Epithelial cell of proximal tubule (primary cell): ENCODE measurements around the gene SRMS. TPM values are rescaled to one million over a fixed set of nuclear protein-coding genes. Genes with fewer than 3 reads are reported as not detected.

Source experiments
- DNase-seq: peaks from one replicate; pipeline ENCODE4 v3.0.0-alpha.2; 2011; ENCODE audit warnings: low read depth
- H3K4me3 ChIP-seq: 2 replicates; pipeline ENCODE4 v1.5.1; 2011; ENCODE audit warnings: low read depth, mild to moderate bottlenecking, low read length
- total RNA-seq: library from RNA; depleted of rRNA; stranded (reverse); fragments of >200 nt; gene quantifications from 2 replicates; pipeline ENCODE4 v1.2.3, GENCODE V29; 2015
- TF ChIP-seq, protein P1 (sequence below): conservative IDR thresholded peaks from 2 replicates; pipeline ENCODE4 v1.5.1; 2012; ENCODE audit warnings: low read depth, mild to moderate bottlenecking, low read length

Gene SRMS
- total RNA-seq, 1 donor from 2014 or later, result not detected

- no peak for DNase-seq
- no peak overlapping the region for H3K4me3 ChIP-seq
- TF ChIP-seq, protein P1, sequence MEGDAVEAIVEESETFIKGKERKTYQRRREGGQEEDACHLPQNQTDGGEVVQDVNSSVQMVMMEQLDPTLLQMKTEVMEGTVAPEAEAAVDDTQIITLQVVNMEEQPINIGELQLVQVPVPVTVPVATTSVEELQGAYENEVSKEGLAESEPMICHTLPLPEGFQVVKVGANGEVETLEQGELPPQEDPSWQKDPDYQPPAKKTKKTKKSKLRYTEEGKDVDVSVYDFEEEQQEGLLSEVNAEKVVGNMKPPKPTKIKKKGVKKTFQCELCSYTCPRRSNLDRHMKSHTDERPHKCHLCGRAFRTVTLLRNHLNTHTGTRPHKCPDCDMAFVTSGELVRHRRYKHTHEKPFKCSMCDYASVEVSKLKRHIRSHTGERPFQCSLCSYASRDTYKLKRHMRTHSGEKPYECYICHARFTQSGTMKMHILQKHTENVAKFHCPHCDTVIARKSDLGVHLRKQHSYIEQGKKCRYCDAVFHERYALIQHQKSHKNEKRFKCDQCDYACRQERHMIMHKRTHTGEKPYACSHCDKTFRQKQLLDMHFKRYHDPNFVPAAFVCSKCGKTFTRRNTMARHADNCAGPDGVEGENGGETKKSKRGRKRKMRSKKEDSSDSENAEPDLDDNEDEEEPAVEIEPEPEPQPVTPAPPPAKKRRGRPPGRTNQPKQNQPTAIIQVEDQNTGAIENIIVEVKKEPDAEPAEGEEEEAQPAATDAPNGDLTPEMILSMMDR, result no peak
These were observed 9.9 kb upstream of the SRMS start for GRCh38 chr20:63557481-63557891.

GRCh38 chr20:63556873-63557478 lies 9.4 kb upstream of the SRMS start:
- TF ChIP-seq, protein P1, result no peak

GRCh38 chr20:63555661-63556381 lies 8.3 kb upstream of the SRMS start:
- TF ChIP-seq, protein P1, result no peak
- no peak for DNase-seq
- H3K4me3 ChIP-seq, result no peak overlapping the region

More at GRCh38 chr20:63556873-63557478, 9.4 kb upstream of the SRMS start:
- no peak overlapping the region for H3K4me3 ChIP-seq
- DNase-seq, result no peak

DNA sequence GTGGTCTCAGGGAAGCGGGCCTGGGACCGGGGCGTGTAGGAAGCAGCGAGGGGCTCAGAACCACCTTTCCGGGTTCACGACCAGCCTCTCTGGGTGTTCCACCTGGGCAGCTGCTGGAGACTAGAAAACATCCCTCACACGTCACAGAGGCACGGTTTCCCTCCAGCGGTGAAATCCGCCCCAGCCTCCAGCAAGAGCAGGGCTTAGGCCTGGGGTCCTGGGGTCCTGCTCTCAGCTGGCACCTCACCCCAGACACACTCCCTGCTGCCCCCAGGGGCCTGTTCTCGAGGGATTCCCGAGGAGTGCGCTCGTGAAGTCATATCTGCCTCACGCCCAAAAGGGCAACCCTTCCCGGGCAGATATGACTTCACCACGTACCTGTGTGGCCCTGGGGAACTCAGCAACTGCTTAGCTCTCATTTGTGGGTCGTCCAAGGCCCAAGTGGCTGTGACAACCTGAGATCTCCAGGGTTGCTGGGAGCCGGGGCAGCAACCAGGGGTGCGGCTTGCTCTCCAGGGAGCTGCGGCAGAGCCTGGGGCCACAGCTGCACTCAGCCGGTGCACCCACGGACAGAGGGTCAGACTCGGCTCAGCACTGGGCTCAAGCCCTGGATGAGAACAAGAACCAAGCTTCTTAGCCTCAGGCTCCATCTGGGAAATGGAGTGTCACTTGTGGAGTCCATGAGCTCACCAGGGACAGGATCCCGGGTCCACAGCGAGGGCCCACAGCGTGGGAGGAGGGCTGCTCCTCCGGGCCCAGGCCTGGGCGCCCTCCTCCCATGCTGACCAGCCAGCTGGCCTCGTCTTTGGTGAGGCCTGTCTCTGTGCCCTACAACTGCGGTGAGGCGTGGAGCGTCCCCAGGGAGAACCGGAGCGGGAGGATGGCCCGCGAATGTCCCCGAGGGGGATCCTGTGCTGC lies 7.1 kb upstream of the SRMS start:
- TF ChIP-seq, protein P1, result no peak
- DNase-seq, result no peak
- H3K4me3 ChIP-seq, result peak overlapping the region; percentile 67

GRCh38 chr20:63553933-63554290 lies 6.4 kb upstream of the SRMS start, which contains the start of gene FNDC11:
Gene FNDC11, plus strand, starts transcription at chr20:63554159. Its CDS starts 1,505 bp downstream, at chr20:63555664.
- TF ChIP-seq, protein P1, result no peak
- no peak for DNase-seq
- peak within 1 kb of the TSS; percentile 67 for H3K4me3 ChIP-seq

- TF ChIP-seq, protein P1, result no peak
- peak overlapping the region; percentile 67 for H3K4me3 ChIP-seq
- DNase-seq, result peak; percentile 30
These were observed 5.8 kb upstream of the SRMS start for GRCh38 chr20:63553251-63553932.
